ENCODE measurements around the gene CHD1. TPM values are rescaled to one million over a fixed set of nuclear protein-coding genes. Genes with fewer than 3 reads are reported as not detected.

The CHD1 gene
- total RNA-seq, 1 donor from 2014 or later: 103 TPM

DNA sequence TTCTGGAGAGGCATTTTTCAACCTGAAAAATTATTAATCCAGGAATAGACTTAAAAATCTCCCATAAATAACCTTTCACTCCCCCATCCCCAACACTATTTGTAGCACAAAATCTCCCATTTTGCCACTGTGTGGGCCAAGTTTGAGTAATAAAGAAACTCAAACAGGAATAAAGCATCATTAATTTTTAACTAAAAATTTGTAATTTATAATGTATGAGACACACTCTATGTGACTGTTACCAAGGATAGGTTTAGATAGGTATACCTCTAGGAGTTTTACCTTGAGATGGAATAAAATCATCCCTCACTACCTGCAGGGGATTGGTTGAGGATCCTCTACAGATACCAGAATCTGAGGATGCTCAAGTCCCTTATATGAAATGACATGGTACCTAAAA is 30.1 kb downstream of the CHD1 start:
- no peak for DNase-seq

DNA sequence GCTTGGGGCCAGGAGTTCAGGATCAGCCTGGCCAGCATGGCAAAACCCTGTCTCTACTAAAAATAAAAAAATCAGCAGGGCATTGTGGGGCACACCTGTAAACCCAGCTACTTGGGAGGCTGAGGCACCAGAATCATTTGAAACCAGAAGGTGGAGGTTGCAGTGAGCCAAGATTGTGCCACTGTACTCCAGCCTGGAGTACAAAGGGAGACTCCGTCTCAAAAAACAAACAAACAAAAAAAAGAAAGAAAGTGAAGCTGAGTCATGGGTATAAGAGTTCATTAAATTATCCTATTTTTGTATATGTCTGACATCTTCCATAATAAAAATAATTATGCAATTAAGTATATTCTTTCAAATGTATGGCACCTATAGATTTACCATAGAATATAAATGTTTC is 37.2 kb downstream of the CHD1 start:
- no peak for DNase-seq

GRCh38 chr5:98880598-98880997 is 48.2 kb downstream of the CHD1 start:
- no peak for DNase-seq

DNA sequence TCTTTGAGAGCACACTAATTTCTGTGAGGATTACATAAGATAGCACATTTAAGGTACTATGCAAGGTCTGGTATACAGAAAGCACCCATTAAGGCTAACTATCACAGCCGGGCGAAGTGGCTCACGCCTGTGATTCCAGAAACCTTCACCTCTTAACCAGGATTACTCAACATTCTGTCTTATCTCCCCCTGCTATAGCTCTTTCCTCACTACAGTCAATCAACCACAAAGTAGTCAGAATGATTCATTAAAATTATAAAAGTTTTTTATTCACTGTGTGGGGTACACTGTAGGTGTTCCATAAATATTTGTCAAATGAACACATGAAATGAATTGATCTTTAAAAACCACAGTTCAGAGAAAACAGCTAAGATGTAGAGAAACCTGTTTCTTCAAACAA is 48.7 kb downstream of the CHD1 start:
- DNase-seq: no peak

GRCh38 chr5:98877600-98877999 is 51.2 kb downstream of the CHD1 start:
- no peak for DNase-seq

DNA sequence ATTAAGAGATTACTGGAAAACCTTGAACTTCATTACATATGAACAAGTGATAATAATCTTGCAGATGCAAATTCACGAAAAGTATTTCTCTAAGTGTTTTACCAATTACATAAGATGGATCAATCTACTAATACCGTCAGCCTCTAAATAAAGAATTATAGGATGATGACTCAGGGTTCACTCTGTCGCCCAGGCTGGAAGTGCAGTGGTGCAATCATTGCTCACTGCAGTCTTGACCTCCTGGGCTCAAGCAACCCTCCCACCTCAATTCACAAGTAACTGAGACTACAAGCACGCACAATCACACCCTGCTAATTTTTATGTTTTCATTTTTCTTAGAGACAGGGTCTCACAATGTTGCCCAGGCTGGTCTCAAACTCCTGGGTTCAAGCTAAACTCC is 56.1 kb downstream of the CHD1 start:
- no peak for DNase-seq

GRCh38 chr5:98865690-98866089 is 63.1 kb downstream of the CHD1 start:
- DNase-seq: no peak

- DNase-seq: no peak
These were observed 81.8 kb downstream of the CHD1 start for GRCh38 chr5:98847054-98847453.

DNA sequence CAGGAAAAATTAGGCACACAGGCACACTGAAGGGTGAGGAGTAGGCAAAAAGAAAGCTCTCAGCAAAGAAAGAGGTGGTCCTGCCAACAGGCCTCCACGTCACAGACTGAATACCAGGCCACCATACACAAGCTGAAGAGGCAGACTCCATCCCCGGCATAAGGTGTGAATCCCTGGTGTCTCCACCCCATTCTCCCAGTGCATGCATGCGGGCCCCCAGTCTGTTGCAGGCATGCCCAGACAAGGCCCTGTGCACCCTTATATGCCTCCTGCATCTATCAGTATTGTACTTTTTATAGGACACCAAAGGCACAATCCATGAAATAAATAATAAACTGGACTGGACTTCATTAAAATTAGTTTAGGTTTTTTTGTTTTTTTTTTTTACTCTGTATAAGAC is 82.3 kb downstream of the CHD1 start:
- DNase-seq: no peak

GRCh38 chr5:98845878-98846277 is 82.9 kb downstream of the CHD1 start:
- DNase-seq: no peak

DNA sequence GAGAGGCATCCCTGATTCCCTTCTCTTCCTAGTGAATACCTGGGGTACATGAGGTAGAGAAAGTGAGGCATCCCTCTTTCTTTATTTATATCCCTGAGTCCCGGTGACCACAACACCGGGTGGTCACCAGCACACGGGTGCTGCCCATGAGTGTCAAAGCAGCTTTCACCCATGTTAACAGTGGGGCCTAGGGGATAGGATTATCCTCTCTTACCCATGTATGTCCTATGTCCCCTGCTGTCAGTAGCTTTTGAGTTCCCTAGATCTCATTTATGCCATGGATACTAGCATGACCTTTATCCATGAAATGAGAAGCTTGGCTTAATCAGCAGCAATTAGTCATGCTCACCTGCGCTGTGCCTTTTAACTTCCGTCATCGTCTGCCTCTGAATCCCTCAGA is 83.9 kb downstream of the CHD1 start:
- DNase-seq: no peak

- no peak for DNase-seq
These were observed 85.3 kb downstream of the CHD1 start for GRCh38 chr5:98843481-98843880.

GRCh38 chr5:98840946-98841345 is 87.9 kb downstream of the CHD1 start:
- DNase-seq: no peak

- DNase-seq: no peak
These were observed 89.1 kb downstream of the CHD1 start for GRCh38 chr5:98839469-98840383.

DNA sequence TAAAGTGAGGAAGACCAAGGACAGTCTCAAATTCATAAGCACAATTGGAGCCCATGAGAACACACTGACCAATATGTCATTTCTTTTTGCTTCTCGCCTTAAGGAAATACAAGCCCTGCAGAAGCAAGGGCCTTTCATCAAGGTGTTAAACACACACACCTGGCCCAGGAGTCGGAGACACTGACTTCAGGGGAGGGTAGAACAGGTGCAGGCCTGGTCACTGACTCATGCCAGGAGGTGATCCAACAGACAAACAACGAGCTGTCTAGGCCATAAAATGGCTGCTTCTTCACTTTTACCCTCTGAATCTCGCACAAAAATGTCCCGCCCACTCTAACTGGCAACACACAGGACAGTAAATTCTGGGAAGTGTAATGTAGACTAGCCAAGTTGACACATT is 92.6 kb downstream of the CHD1 start:
- no peak for DNase-seq

DNA sequence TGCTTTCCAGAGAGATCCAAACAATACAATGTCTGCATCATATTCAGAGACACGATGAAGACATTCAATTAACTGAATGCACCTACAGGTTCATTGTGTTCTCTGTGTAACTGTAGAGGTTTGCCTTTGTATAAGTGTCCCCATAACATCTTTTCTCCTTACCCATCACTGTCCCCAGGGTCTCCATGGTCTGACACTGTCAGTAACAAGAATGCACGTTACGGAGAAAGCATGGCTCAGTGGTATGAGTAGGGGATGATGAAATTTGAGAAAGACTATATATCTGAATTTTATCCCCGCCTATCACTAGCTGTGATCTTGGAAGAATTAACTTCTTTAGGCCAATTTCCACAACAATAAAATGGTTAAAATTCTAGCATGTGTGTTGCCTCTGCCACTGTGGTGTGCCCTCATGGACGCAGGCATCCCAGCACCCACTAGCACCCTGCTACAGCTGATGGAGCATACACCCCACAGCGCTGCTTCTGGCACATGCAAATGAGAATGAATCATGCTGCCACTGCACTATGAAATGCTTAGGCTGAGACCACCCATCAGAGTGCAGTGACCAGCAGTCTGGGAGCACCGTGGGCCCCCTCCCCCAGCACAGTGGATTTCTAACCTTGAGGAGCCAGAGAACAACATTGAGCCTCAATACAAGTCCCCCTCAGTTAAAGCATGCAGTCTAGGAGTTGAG is 101.1 kb downstream of the CHD1 start:
- no peak for DNase-seq

- peak; percentile 12 for DNase-seq
These were observed 101.6 kb downstream of the CHD1 start for GRCh38 chr5:98827161-98827560.

- no peak for DNase-seq
These were observed 103.0 kb downstream of the CHD1 start for GRCh38 chr5:98825582-98826375.

DNA sequence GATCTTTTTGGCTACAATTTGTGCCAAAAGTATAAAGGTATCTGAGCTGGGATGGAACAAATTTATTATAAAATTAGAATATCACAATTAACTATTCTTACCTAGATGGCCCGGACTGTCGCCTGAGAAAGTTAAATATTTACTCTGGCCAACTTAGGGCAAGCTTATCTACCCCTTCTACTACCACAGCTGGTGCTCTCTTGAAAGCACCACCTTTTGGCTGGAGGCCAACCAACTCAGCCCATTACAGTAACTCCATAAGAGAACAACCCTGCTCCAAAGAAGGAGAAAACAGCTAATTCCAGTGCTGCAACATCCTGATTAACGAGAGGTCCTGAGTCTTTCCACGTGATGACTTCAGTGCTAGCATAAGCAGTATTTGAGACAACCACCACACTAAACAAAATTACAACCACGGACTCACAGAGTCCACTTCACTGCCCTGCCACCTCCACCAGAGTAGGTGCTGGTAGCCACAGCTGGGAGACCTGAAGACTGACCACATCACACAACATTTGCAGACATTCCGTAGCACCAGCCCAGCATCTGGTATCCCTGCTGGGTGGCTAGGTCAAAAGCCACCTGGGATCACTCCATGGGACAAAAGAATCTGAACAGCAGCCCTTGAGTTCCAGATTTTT is 112.1 kb downstream of the CHD1 start:
- no peak for DNase-seq

- DNase-seq: no peak
These were observed 115.1 kb downstream of the CHD1 start for GRCh38 chr5:98813755-98814154.

- no peak for DNase-seq
These were observed 118.6 kb downstream of the CHD1 start for GRCh38 chr5:98810206-98810605.

DNA sequence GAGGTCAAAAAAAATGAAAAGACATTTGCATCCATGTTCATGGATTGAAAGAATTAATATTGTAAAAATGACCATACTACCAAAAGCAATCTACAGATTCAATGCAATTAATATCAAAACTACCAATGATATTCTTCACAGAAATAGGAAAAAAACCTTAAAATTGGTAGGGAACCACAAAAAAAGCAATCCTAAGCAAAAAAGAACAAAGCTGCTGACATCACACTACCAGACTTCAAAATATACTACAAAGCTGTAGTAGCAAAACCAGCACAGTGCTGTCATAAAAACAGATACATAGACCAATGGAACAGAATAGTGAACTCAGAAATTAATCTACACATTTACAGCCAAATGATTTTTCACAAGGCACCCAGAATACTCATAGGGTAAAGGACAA is 121.0 kb downstream of the CHD1 start:
- DNase-seq: no peak
